GM19239 (cell line): ENCODE results near the gene FGG.
"Not testable (repeated sequence)": the region's sequence is repeated elsewhere in the genome, so short reads cannot be mapped to it uniquely, and the experiment has no call there.

ENCODE experiments used
- DNase-seq: peaks from one replicate; pipeline ENCODE4 v3.0.0; 2011; ENCODE audit warnings: low spot score; ENCODE audit not compliant: insufficient read length
- FAIRE-seq: peaks from 2 replicates; lab custom pipeline; 2011; peaks lifted over from hg19 to GRCh38; lab: Jason Lieb, UNC

FGG gene

GRCh38 chr4:154614306-154614705, 1.9 kb upstream of the FGG start:
- DNase-seq (no peak), FAIRE-seq (no peak)

GRCh38 chr4:154611833-154612232, 623 bp downstream of the FGG start:
- no peak for DNase-seq
- FAIRE-seq, result no peak

- no peak for DNase-seq
- FAIRE-seq, result no peak
Observed at GRCh38 chr4:154610582-154610981, 1.9 kb downstream of the FGG start.

GRCh38 chr4:154609532-154609931, 2.9 kb downstream of the FGG start:
- FAIRE-seq, result no peak

GRCh38 chr4:154608361-154609252, 3.8 kb downstream of the FGG start:
- no peak for FAIRE-seq
- DNase-seq, result no peak

More at GRCh38 chr4:154609532-154609931, 2.9 kb downstream of the FGG start:
- no peak for DNase-seq

- FAIRE-seq (no peak), DNase-seq (no peak)
Observed at GRCh38 chr4:154606728-154607723, 5.4 kb downstream of the FGG start.

GRCh38 chr4:154604696-154605200, 7.7 kb downstream of the FGG start:
- DNase-seq, result no peak
- no peak for FAIRE-seq

GRCh38 chr4:154603033-154603943, 9.2 kb downstream of the FGG start:
- FAIRE-seq (no peak), DNase-seq (no peak)

- no peak for FAIRE-seq
- no peak for DNase-seq
Observed at GRCh38 chr4:154602404-154603020, 9.9 kb downstream of the FGG start.

- DNase-seq, result no peak
- FAIRE-seq, result no peak
Observed at GRCh38 chr4:154597798-154598774, 14.4 kb downstream of the FGG start.

GRCh38 chr4:154597281-154597680, 15.2 kb downstream of the FGG start:
- FAIRE-seq, result not testable (repeated sequence)

GRCh38 chr4:154595807-154596206, 16.6 kb downstream of the FGG start:
- FAIRE-seq (no peak), DNase-seq (no peak)

More at GRCh38 chr4:154597281-154597680, 15.2 kb downstream of the FGG start:
- DNase-seq, result not testable (repeated sequence)

- DNase-seq, FAIRE-seq: not testable (repeated sequence)
Observed at GRCh38 chr4:154594343-154594742, 18.1 kb downstream of the FGG start.

GRCh38 chr4:154593868-154594267, 18.6 kb downstream of the FGG start:
- DNase-seq (no peak), FAIRE-seq (no peak)

- DNase-seq (no peak), FAIRE-seq (no peak)
Observed at GRCh38 chr4:154591890-154592289, 20.6 kb downstream of the FGG start.

GRCh38 chr4:154590329-154591006, 22.0 kb downstream of the FGG start, which contains the start of gene FGA:
TSS of gene FGA (minus strand) at chr4:154590742. CDS start at chr4:154590687, 55 bp downstream.
- FAIRE-seq, result no peak
- DNase-seq, result no peak
